Fibroblast of villous mesenchyme (primary cell): Measurements from ENCODE around the gene WBP11. TPM values are rescaled to one million over a fixed set of nuclear protein-coding genes. Genes with fewer than 3 reads are reported as not detected.

ENCODE experiments used
- DNase-seq: peaks from one replicate; pipeline ENCODE4 v3.0.0-alpha.2; 2010; ENCODE audit warnings: low read depth
- H3K4me3 ChIP-seq: 2 replicates; pipeline ENCODE4 v1.5.1; 2011; ENCODE audit warnings: low read depth, mild to moderate bottlenecking, low read length
- CTCF ChIP-seq: IDR thresholded peaks from 2 replicates; pipeline ENCODE4 v1.5.1; 2012; ENCODE audit warnings: low read depth, mild to moderate bottlenecking, low read length; ENCODE audit not compliant: insufficient read depth
- total RNA-seq: library from RNA; depleted of rRNA; stranded (reverse); fragments of >200 nt; gene quantifications from 2 replicates; pipeline ENCODE4 v1.2.3, GENCODE V29; 2012

Gene WBP11
- total RNA-seq, 1 donor = 15.5 TPM

DNA sequence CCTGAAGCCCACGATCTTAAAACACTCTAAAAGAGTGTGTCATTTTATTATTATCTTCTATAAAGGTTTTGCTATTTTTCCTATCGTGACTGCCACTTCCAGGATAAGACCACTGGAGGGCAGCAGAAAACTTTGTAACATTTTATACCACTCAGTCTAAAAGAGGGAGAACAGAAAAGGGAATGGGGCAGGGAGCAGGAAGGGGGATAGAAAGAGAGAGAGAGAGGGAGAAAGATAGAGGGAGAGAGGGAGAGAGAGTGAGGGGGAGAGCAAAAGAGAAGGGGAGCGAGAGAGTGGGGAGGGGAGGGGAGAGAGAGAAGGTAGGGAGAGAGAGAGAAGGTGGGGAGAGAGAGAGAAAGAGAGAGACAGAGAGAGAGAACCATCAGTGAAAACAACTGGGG is 42.1 kb upstream of the WBP11 start:
- peak; percentile 82 for TF ChIP-seq CTCF
- peak; percentile 71 for DNase-seq
- H3K4me3 ChIP-seq = no peak overlapping the region

- no peak for TF ChIP-seq CTCF
- no peak overlapping the region for H3K4me3 ChIP-seq
Observed at GRCh38 chr12:14844401-14844800, 41.1 kb upstream of the WBP11 start.

GRCh38 chr12:14843425-14843887 is 40.2 kb upstream of the WBP11 start, which contains the start of gene ART4:
Gene ART4 (minus strand): TSS chr12:14843526. CDS start chr12:14843113, 413 bp downstream.
- TF ChIP-seq CTCF = no peak
- no peak for DNase-seq
- no peak within 1 kb of the TSS for H3K4me3 ChIP-seq

More at GRCh38 chr12:14844401-14844800, 41.1 kb upstream of the WBP11 start:
- no peak for DNase-seq

GRCh38 chr12:14842315-14842714 is 39.0 kb upstream of the WBP11 start:
- no peak for TF ChIP-seq CTCF
- DNase-seq = no peak
- no peak overlapping the region for H3K4me3 ChIP-seq

DNA sequence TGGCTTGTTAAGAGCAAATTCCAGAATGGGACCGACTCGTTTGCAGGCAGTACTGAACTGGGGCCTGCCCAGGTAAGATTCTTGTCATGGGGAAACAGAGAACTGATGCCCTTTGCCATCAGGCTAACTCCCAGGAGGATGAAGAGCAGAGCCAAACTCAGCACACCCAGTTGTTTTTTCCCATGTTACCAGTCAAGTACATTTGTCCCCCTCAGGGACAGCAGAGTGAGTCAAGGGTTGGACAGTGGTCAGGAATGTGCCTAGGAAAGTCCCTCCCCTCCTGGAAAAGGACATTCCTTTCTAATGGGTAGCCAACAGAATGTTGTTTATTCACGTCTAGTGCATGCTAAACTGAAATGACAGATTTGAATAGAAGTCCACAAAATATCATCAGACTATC is 38.5 kb upstream of the WBP11 start:
- no peak for TF ChIP-seq CTCF
- DNase-seq = peak; percentile 42
- H3K4me3 ChIP-seq = no peak overlapping the region

DNA sequence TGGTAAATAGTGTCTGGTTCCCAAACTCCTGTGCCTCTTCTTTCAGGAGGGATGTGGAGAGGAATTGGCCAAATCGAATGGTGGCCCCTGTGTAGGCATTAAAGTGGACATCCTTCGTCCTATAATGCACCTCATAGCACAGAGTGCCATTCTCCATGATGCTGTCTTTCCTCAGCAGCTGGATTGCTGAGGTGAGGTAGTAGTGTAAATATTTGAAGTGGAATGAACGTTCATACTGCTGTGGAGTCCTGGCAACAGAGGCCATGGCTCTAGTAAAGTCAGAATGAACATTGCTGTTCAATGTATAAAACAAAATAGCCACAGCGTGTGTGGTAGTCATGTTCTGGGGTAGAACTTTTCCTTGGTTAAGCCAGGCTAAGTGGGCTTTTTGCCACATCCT is 37.3 kb upstream of the WBP11 start:
- no peak overlapping the region for H3K4me3 ChIP-seq
- no peak for TF ChIP-seq CTCF
- no peak for DNase-seq

GRCh38 chr12:14839262-14839661 is 36.0 kb upstream of the WBP11 start:
- no peak for DNase-seq
- no peak overlapping the region for H3K4me3 ChIP-seq
- TF ChIP-seq CTCF = no peak
